Central memory CD8-positive, alpha-beta T cell (primary cell): ENCODE data around the gene SLC43A3.
"Not testable (repeated sequence)": the region's sequence is repeated elsewhere in the genome, so short reads cannot be mapped to it uniquely, and the experiment has no call there.

Source experiments
- ATAC-seq: fragments of 150-1000 bp; cut with Tn5 transposase; replicated peaks from 2 replicates; pipeline ENCODE4 v1.10.0; 2022; ENCODE audit warnings: mild to moderate bottlenecking, moderate FRiP score, moderate number of reproducible peaks; ENCODE audit not compliant: poor library complexity, severe bottlenecking; ENCODE audit errors: extremely low read depth
- DNase-seq, 2 donors: peaks; one replicate each; pipeline ENCODE4 v3.0.0; 2021; ENCODE audit warnings: low spot score in 2 of 2
- H3K27ac Mint-ChIP-seq: one replicate; pipeline ENCODE4 v1.8.0; 2022; ENCODE audit warnings: low read depth, mild to moderate bottlenecking, moderate library complexity, mixed read lengths
- H3K27me3 Mint-ChIP-seq: one replicate; pipeline ENCODE4 v1.8.0; 2022; ENCODE audit warnings: mixed read lengths
- H3K36me3 Mint-ChIP-seq: one replicate; pipeline ENCODE4 v1.8.0; 2022; ENCODE audit warnings: mild to moderate bottlenecking, moderate library complexity, mixed read lengths; ENCODE audit not compliant: insufficient read depth
- H3K4me1 Mint-ChIP-seq: one replicate; pipeline ENCODE4 v1.8.0; 2022; ENCODE audit warnings: mixed read lengths
- H3K4me3 Mint-ChIP-seq: one replicate; pipeline ENCODE4 v1.8.0; 2022; ENCODE audit warnings: mild to moderate bottlenecking, moderate library complexity, mixed read lengths
- H3K9me3 Mint-ChIP-seq: one replicate; pipeline ENCODE4 v1.8.0; 2022; ENCODE audit warnings: mixed read lengths

Gene SLC43A3

DNA sequence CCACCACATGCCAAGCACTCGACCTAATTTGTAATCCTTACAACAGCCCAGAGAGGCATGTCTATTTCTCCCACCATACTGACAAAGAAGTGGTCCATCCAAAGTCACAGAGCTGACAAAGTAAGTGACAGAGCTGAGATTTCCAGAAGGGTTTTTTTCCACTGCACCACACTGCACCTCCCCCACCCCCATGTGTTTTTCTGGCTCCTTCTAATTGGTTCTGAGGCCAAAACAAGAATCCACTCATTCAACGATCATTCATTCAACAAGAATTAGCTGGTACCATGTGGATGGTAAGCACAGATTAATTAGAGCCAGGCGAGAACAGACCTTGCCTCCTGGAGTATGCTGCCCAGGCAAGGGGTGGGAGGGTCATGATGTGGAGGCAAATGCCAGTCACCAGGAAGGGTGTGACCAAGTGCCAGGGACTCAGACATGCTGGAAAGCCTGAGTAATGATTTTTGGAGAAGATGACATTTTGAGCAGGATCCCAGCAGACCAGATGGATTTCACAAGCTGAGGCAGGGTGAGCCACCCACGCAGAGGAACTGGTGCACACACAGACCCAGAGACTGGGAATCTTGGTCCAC, 21.6 kb downstream of the SLC43A3 start:
- ATAC-seq (no peak), DNase-seq (no peak)
- H3K27ac Mint-ChIP-seq, result peak overlapping the region; percentile 37
- no peak overlapping the region for H3K4me3 Mint-ChIP-seq
- peaks cover 17% of the 10 kb centered on the region for H3K36me3 Mint-ChIP-seq
- H3K9me3 Mint-ChIP-seq, result no peaks in the 10 kb centered on the region
- H3K27me3 Mint-ChIP-seq, result no peaks in the 10 kb centered on the region
- H3K4me1 Mint-ChIP-seq, result peaks cover 11% of the 10 kb centered on the region

DNA sequence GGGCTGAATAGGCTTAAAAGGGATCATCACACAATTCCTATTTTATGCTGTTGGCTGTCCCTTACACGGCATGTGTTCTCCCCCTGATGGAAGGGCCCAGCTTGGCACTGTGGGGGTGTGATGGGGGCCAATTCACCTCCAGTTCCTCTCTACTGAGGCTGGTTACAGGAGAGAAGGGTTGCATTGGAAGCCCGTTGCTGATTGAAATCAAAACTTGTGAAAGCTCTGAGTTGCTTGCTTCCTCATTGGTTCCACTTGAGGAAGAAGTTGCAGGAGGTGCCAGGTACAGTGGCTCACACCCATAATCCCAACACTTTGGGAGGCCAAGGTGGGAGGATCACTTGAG, 23.1 kb downstream of the SLC43A3 start:
- no peak for ATAC-seq
- H3K27ac Mint-ChIP-seq, result peak overlapping the region; percentile 57
- no peaks in the 10 kb centered on the region for H3K27me3 Mint-ChIP-seq
- peaks cover 13% of the 10 kb centered on the region for H3K36me3 Mint-ChIP-seq
- DNase-seq, result no peak
- H3K4me1 Mint-ChIP-seq, result peaks cover 11% of the 10 kb centered on the region
- no peaks in the 10 kb centered on the region for H3K9me3 Mint-ChIP-seq
- no peak overlapping the region for H3K4me3 Mint-ChIP-seq

- Mint-ChIP-seq H3K36me3 (peaks cover 12% of the 10 kb centered on the region), H3K4me1 (peaks cover 11% of the 10 kb centered on the region), H3K27ac (peak overlapping the region; percentile 63)
- H3K9me3 Mint-ChIP-seq, H3K27me3 Mint-ChIP-seq, DNase-seq, ATAC-seq, H3K4me3 Mint-ChIP-seq: not testable (repeated sequence)
Measured at GRCh38 chr11:57403003-57403801, 23.7 kb downstream of the SLC43A3 start.

DNA sequence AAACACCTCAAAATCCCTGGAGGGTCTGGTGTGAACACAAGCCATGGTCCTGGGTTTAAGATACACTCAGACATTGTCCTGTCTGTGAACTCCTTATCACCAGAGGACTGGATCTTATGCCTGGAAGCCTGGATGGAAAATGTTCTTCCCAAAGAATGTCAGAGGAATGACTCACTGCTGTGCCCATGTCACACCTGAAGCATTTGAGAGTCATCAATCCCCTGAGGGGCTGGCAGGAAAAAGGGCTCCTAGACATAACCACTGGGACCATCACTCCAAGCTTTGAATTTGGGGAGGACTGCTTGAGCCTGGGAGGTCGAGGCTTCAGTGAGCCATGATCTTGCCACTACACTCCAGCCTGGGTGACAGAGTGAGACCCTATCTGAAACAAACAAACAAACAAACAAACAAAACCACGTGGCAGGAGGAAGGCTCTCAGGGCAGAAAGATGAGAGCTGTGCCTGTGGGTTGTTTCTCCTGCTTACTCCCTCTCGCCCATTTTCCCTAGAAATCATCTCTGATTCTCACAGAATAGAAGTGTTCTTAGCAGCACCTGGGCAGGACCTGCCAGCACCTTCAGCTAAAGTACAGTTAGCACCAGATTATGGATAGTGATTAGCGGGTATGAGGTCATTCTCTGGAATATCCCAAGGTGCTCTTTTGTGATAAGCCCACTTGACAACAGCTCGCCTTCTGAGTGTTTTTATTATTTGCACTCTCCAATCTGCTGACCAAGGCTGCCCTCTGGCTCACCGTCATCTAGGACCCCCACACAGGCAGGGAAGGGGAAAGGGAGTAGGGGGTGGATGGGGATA, 24.5 kb downstream of the SLC43A3 start:
- no peak for ATAC-seq
- no peak overlapping the region for H3K27ac Mint-ChIP-seq

GRCh38 chr11:57399972-57400578, 26.8 kb downstream of the SLC43A3 start:
- Mint-ChIP-seq H3K4me1 (no peaks in the 10 kb centered on the region), H3K27me3 (no peaks in the 10 kb centered on the region), H3K9me3 (no peaks in the 10 kb centered on the region), H3K4me3 (no peak overlapping the region), H3K36me3 (no peaks in the 10 kb centered on the region), H3K27ac (no peak overlapping the region)
- DNase-seq (no peak), ATAC-seq (no peak)

More for the DNA sequence above, 24.5 kb downstream of the SLC43A3 start:
- Mint-ChIP-seq H3K4me3 (no peak overlapping the region), H3K36me3 (peaks cover 4% of the 10 kb centered on the region), H3K4me1 (peaks cover 11% of the 10 kb centered on the region), H3K27me3 (no peaks in the 10 kb centered on the region), H3K9me3 (no peaks in the 10 kb centered on the region)
- DNase-seq, result no peak

DNA sequence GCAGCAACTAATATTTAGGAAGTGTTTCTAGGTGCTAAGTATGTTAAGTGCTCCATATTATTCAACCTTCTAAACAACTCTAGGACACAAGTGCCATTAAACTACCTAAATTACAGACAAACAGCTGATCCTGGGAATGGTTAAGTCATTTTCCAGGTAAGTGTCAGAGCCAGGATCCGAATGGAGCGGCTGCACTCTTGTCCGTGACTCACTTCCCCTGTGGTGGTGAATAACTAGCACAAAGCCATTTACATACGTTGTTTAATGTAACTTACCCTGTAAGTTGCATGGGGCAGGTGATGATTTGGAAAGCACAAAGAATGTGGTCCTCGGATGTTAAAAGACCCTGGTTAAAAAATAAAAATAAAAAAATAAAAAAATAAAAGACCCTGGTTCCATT, 27.7 kb downstream of the SLC43A3 start:
- H3K4me1 Mint-ChIP-seq, result no peaks in the 10 kb centered on the region
- H3K27ac Mint-ChIP-seq, result no peak overlapping the region
- no peak for DNase-seq
- no peak overlapping the region for H3K4me3 Mint-ChIP-seq
- no peaks in the 10 kb centered on the region for H3K27me3 Mint-ChIP-seq
- no peaks in the 10 kb centered on the region for H3K9me3 Mint-ChIP-seq
- no peak for ATAC-seq
- H3K36me3 Mint-ChIP-seq, result no peaks in the 10 kb centered on the region

- Mint-ChIP-seq H3K4me3 (no peak overlapping the region), H3K36me3 (no peaks in the 10 kb centered on the region)
Measured at GRCh38 chr11:57397394-57397990, 29.4 kb downstream of the SLC43A3 start.

GRCh38 chr11:57396744-57397143, 30.2 kb downstream of the SLC43A3 start:
- no peak overlapping the region for H3K27ac Mint-ChIP-seq
- no peaks in the 10 kb centered on the region for H3K27me3 Mint-ChIP-seq
- no peak overlapping the region for H3K4me3 Mint-ChIP-seq
- no peaks in the 10 kb centered on the region for H3K36me3 Mint-ChIP-seq
- H3K9me3 Mint-ChIP-seq, result no peaks in the 10 kb centered on the region
- ATAC-seq (no peak), DNase-seq (no peak)
- no peaks in the 10 kb centered on the region for H3K4me1 Mint-ChIP-seq

More at GRCh38 chr11:57397394-57397990, 29.4 kb downstream of the SLC43A3 start:
- ATAC-seq (no peak), DNase-seq (no peak)
- Mint-ChIP-seq H3K4me1 (no peaks in the 10 kb centered on the region), H3K27me3 (no peaks in the 10 kb centered on the region), H3K9me3 (no peaks in the 10 kb centered on the region), H3K27ac (no peak overlapping the region)

DNA sequence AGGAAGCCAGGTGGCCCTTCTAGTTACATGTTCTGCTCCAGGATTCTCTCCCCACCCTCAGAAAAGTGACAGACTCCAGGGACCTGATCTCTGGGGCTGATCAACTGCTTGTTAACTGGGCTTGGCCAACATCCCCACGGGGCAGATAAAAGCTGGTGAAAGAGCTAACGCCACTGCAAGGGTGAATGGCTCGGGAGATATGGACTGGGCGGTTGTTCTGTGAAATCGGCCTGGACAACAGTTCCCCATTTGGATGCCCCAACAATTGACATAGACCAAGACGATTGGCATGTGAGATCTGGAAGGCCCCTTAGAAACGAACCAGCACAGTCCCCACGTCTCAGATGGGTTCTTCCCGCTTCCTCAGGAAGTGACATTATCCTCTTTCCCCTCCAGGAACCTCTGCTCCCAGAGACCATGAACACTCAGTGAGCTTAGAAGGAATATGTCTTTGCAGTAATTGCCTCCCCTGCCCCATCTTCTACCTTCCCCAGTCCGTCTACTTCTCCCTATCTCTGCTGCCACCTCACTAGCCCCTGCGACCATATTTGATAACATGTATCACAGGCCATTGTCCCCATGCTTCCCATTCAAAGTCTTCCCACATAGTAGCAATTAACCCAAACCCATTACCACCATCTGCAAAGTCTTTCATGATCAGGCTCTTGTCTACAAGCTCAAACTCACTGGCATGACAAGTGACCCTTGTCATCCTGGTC, 30.9 kb downstream of the SLC43A3 start:
- H3K36me3 Mint-ChIP-seq, result no peaks in the 10 kb centered on the region
- no peak for ATAC-seq

GRCh38 chr11:57394203-57394965, 32.5 kb downstream of the SLC43A3 start:
- Mint-ChIP-seq H3K27me3 (no peaks in the 10 kb centered on the region), H3K4me1 (no peaks in the 10 kb centered on the region), H3K27ac (no peak overlapping the region), H3K9me3 (no peaks in the 10 kb centered on the region), H3K36me3 (no peaks in the 10 kb centered on the region), H3K4me3 (no peak overlapping the region)
- ATAC-seq (no peak), DNase-seq (no peak)

More for the DNA sequence above, 30.9 kb downstream of the SLC43A3 start:
- Mint-ChIP-seq H3K27me3 (no peaks in the 10 kb centered on the region), H3K4me1 (no peaks in the 10 kb centered on the region), H3K9me3 (no peaks in the 10 kb centered on the region), H3K4me3 (no peak overlapping the region), H3K27ac (no peak overlapping the region)
- no peak for DNase-seq

- Mint-ChIP-seq H3K4me1 (no peaks in the 10 kb centered on the region), H3K36me3 (no peaks in the 10 kb centered on the region), H3K27ac (no peak overlapping the region), H3K4me3 (no peak overlapping the region), H3K27me3 (no peaks in the 10 kb centered on the region), H3K9me3 (no peaks in the 10 kb centered on the region)
- no peak for DNase-seq
- no peak for ATAC-seq
Measured at GRCh38 chr11:57392763-57393105, 34.2 kb downstream of the SLC43A3 start.
